Spleen (tissue), 11 donors: Measurements from ENCODE around the gene GUCA2A. TPM values are rescaled to one million over a fixed set of nuclear protein-coding genes. Genes with fewer than 3 reads are reported as not detected.

Experiments
- DNase-seq: peaks from one replicate; pipeline ENCODE4 v3.0.0-alpha.2; 2020
- H3K27ac ChIP-seq, 8 donors: fragments of 200-600 bp; sonication (generic) in 7 of 8; 1 replicate in 4 of 8; 2 replicates in 4 of 8; pipeline versions ENCODE4 v1.5.0 to v1.8.0; 2016 to 2021; ENCODE audit warnings: inconsistent platforms in 4 of 8, mild to moderate bottlenecking in 4 of 8, moderate library complexity in 1 of 8
- H3K27me3 ChIP-seq, 7 donors: fragments of 200-600 bp; sonication (generic) in 6 of 7; replicated peaks in 1 of 7; 1 replicate in 4 of 7; 2 replicates in 3 of 7; pipeline versions ENCODE4 v1.5.0 to v1.8.0; 2016 to 2021; ENCODE audit warnings: inconsistent platforms in 3 of 7, mild to moderate bottlenecking in 1 of 7
- H3K36me3 ChIP-seq, 6 donors: fragments of 200-600 bp; sonication (generic) in 5 of 6; 1 replicate in 4 of 6; 2 replicates in 2 of 6; pipeline versions ENCODE4 v1.5.0 to v1.8.0; 2016 to 2021; ENCODE audit warnings: inconsistent platforms in 2 of 6
- H3K4me1 ChIP-seq, 6 donors: fragments of 200-600 bp; sonication (generic) in 5 of 6; 1 replicate in 3 of 6; 2 replicates in 3 of 6; pipeline versions ENCODE4 v1.5.0 to v1.8.0; 2016 to 2021; ENCODE audit warnings: inconsistent platforms in 3 of 6
- H3K4me3 ChIP-seq, 8 donors: fragments of 200-600 bp; sonication (generic) in 7 of 8; 1 replicate in 4 of 8; 2 replicates in 4 of 8; pipeline versions ENCODE4 v1.5.0 to v1.8.0; 2016 to 2021; ENCODE audit warnings: inconsistent platforms in 4 of 8, mild to moderate bottlenecking in 4 of 8, moderate library complexity in 2 of 8
- H3K9me3 ChIP-seq, 8 donors: fragments of 200-600 bp; sonication (generic) in 7 of 8; 1 replicate in 4 of 8; 2 replicates in 4 of 8; pipeline versions ENCODE4 v1.5.0 to v1.8.0; 2016 to 2021; ENCODE audit warnings: inconsistent platforms in 4 of 8
- CTCF ChIP-seq, 11 experiments: fragments of 200-600 bp in 7 of 11; fragments of 450-650 bp in 4 of 11; sonication (generic) in 4 of 11; IDR thresholded peaks in 8 of 11; conservative IDR thresholded peaks in 3 of 11; 1 replicate in 7 of 11; 2 replicates in 4 of 11; pipeline versions ENCODE4 v1.4.0 to v1.8.0; 2016 to 2021; ENCODE audit warnings: antibody characterized with exemption in 11 of 11, inconsistent platforms in 4 of 11, mild to moderate bottlenecking in 1 of 11
- POLR2A ChIP-seq, 3 donors: fragments of 450-650 bp; IDR thresholded peaks; one replicate each; pipeline ENCODE4 v1.5.1; 2017; ENCODE audit warnings: antibody characterized with exemption in 3 of 3, mild to moderate bottlenecking in 1 of 3
- WGBS, 5 donors: extraction: QIAGEN DNeasy Blood & Tissue Kit in 3 of 5; methylation state at CpG; one replicate each; pipeline versions ENCODE4 v1.1.5 to v1.1.7; 2013 to 2018; 5-methylcytosine and 5-hydroxymethylcytosine counted together
- intact Hi-C: fragments of 100-400 bp; cut with DNase I; formaldehyde crosslinking; loops from one replicate; pipeline ENCODE4 v1.15.0; 2023; ENCODE audit warnings: low total_unique reads
- polyA plus RNA-seq, 3 donors: library from polyadenylated mRNA; stranded (reverse); fragments of 200-250 nt; gene quantifications; one replicate each; pipeline ENCODE4 v1.2.1, GENCODE V29; 2013
- total RNA-seq, 7 donors: library from RNA; depleted of rRNA in 3 of 7; stranded (reverse); fragments of >200 nt in 3 of 7; fragmentation: NEBNext Ultra II Directional in 4 of 7; extraction: Animal tissue kit (Norgen Biotek cat#: 25700) in 4 of 7; gene quantifications; one replicate each; pipeline versions ENCODE4 v1.1.0 to v1.2.1, GENCODE V29; 2016 to 2021
- donor health status: healthy with polysubstance abuse.
- donor health status: DM: no; HTN: no; CAD: no; lungs with moderate emphysema.
- donor health status: DM: no; HTN: no; CAD: no.
- donor health status: Bipolar disorder and iron deficiency.
- donor health status: healthy.
- donor health status: DM: no; HTN: no; CAD: no.
- donor health status: DM: yes; HTN: yes; CAD: no.

Gene GUCA2A
- total and polyA plus RNA-seq, 10 donors, result not detected

- Histone ChIP-seq H3K27me3 (peaks cover 0 to 16% (median 0%) of the 10 kb centered on the region in 7 donors), H3K4me3 (no peak overlapping the region), H3K9me3 (no peaks in the 10 kb centered on the region), H3K36me3 (no peaks in the 10 kb centered on the region), H3K4me1 (no peaks in the 10 kb centered on the region), H3K27ac (no peak overlapping the region)
- intact Hi-C loops, result no loop called here
- no peak for DNase-seq
- TF ChIP-seq POLR2A (IDR thresholded peaks at IDR 0.05) (no peak), CTCF (IDR thresholded peaks at IDR 0.05 in 8 of 11, conservative IDR thresholded peaks at IDR 0.05 in 3 of 11) (no peak)
- WGBS, 5 donors, result 80 to 89% (median 84%) methylated on average over 5 of the region's 5 CpGs
Measured at GRCh38 chr1:42114229-42114628, 50.3 kb downstream of the GUCA2A start.

Other genes starting within 250 kb of the GUCA2A start
- 10 to 100 TPM in 4 of 7 donors, 1 to 10 TPM in 3; 5.6 to 21.2 (median 11.0) TPM for gene HIVEP3, start 245.8 kb downstream of the GUCA2A start, total RNA-seq
- gene HIVEP3, start 245.8 kb downstream of the GUCA2A start, polyA plus RNA-seq, result 1 to 10 TPM; 2.4 to 4.7 (median 2.5) TPM
- gene GUCA2B, start 11.3 kb downstream of the GUCA2A start, total RNA-seq, result not detected
- gene GUCA2B, start 11.3 kb downstream of the GUCA2A start, polyA plus RNA-seq, result not detected
- 10 to 100 TPM; 51.0 to 85.8 (median 66.1) TPM for gene FOXJ3, start 170.5 kb upstream of the GUCA2A start, total RNA-seq
- 10 to 100 TPM in 2 of 3 donors, 1 to 10 TPM in 1; 8.9 to 13.5 (median 12.2) TPM for gene FOXJ3, start 170.5 kb upstream of the GUCA2A start, polyA plus RNA-seq
- 1 to 10 TPM in 2 of 7 donors, under 1 TPM in 5; 0.13 to 1.4 (median 0.68) TPM for gene RIMKLA, start 216.0 kb upstream of the GUCA2A start, total RNA-seq
- gene RIMKLA, start 216.0 kb upstream of the GUCA2A start, polyA plus RNA-seq, result under 1 TPM; 0.06 to 0.13 (median 0.07) TPM